OCI-LY1 (cell line): ENCODE results near the gene FAM234B.

Experiments
- H2AFZ ChIP-seq: fragments of 200-600 bp; sonication (generic), shearing (Covaris generic); 2 replicates; pipeline ENCODE4 v1.6.0; 2014; ENCODE audit warnings: antibody characterized with exemption, mild to moderate bottlenecking, low read length
- H3F3A ChIP-seq: fragments of 200-600 bp; sonication (generic), shearing (Covaris generic); 2 replicates; pipeline ENCODE4 v1.6.0; 2014; ENCODE audit warnings: mild to moderate bottlenecking, antibody characterized with exemption, low read length, moderate library complexity; ENCODE audit not compliant: insufficient read depth
- H3K27ac ChIP-seq: fragments of 200-600 bp; sonication (generic); 2 replicates; pipeline ENCODE4 v1.5.1; 2014; ENCODE audit warnings: low read length, mixed run types, mild to moderate bottlenecking, low read depth; ENCODE audit not compliant: poor library complexity, severe bottlenecking
- H3K27me3 ChIP-seq: fragments of 200-600 bp; sonication (generic); 2 replicates; pipeline ENCODE4 v1.6.0; 2014; ENCODE audit warnings: antibody characterized with exemption, mild to moderate bottlenecking, low read length, moderate library complexity; ENCODE audit not compliant: insufficient read depth
- H3K36me3 ChIP-seq: fragments of 200-600 bp; sonication (generic); 2 replicates; pipeline ENCODE4 v1.6.1; 2014; ENCODE audit warnings: mild to moderate bottlenecking, antibody characterized with exemption, low read length, moderate library complexity, mixed read lengths; ENCODE audit not compliant: insufficient read depth
- H3K4me1 ChIP-seq: fragments of 200-600 bp; sonication (generic); 2 replicates; pipeline ENCODE4 v1.5.1; 2014; ENCODE audit warnings: mild to moderate bottlenecking, low read length, moderate library complexity; ENCODE audit not compliant: insufficient read depth, severe bottlenecking
- H3K4me2 ChIP-seq: fragments of 200-600 bp; sonication (generic), shearing (Covaris generic); 2 replicates; pipeline ENCODE4 v1.6.1; 2014; ENCODE audit warnings: low read length
- H3K4me3 ChIP-seq: fragments of 200-600 bp; sonication (generic); 2 replicates; pipeline ENCODE4 v1.5.1; 2014; ENCODE audit warnings: low read length, low read depth, mild to moderate bottlenecking, mixed read lengths; ENCODE audit not compliant: poor library complexity, severe bottlenecking
- H3K79me2 ChIP-seq: fragments of 200-600 bp; shearing (Covaris generic); 2 replicates; pipeline ENCODE4 v1.6.1; 2016; ENCODE audit warnings: mixed run types, low read length, mixed read lengths; ENCODE audit not compliant: insufficient read depth
- H3K9ac ChIP-seq: fragments of 200-600 bp; sonication (generic), shearing (Covaris generic); 2 replicates; pipeline ENCODE4 v1.6.1; 2014; ENCODE audit warnings: mild to moderate bottlenecking, low read length, mixed read lengths
- H3K9me2 ChIP-seq: fragments of 200-600 bp; sonication (generic), shearing (Covaris generic); 2 replicates; pipeline ENCODE4 v1.6.1; 2014; ENCODE audit warnings: low read depth, mild to moderate bottlenecking, low read length, mixed read lengths
- H3K9me3 ChIP-seq: fragments of 200-600 bp; shearing (Covaris generic); 2 replicates; pipeline ENCODE4 v1.6.1; 2014; ENCODE audit warnings: low read length, mixed read lengths
- H4K20me1 ChIP-seq: fragments of 200-600 bp; sonication (generic), shearing (Covaris generic); 2 replicates; pipeline ENCODE4 v1.6.0; 2016; ENCODE audit warnings: mild to moderate bottlenecking, low read length; ENCODE audit not compliant: insufficient read depth
- EZH2 ChIP-seq: fragments of 200-600 bp; sonication (generic), shearing (Covaris generic); IDR thresholded peaks from 2 replicates; pipeline ENCODE4 v1.8.0; 2017; ENCODE audit warnings: borderline replicate concordance, mixed run types, mild to moderate bottlenecking, antibody characterized with exemption, low read length, moderate library complexity, mixed read lengths
- TF ChIP-seq, protein P1 (sequence below): fragments of 200-600 bp; sonication (generic), shearing (Covaris generic); IDR thresholded peaks from 2 replicates; pipeline ENCODE4 v1.5.1; 2017; ENCODE audit warnings: mild to moderate bottlenecking, antibody characterized with exemption, low read length, moderate library complexity, mixed read lengths

FAM234B gene

DNA sequence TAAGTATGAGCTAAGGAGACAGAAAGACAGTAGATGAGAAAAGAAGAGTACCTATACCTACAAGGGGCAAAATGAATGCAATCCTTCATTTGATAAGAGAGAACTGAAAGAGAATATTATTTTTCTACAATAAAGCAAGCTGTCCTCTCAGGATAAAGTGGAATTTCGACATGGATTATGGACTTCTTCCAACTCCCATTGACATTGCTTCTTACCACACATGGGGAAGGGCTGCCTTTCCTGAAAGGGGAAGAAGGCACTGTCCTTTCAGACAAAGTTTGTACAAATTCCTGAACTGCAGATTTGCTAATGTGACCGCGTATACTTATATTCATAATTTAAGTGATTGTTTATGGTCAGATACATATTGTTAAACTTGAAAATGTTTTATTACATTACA lies 39.8 kb upstream of the FAM234B start:
- no peaks in the 10 kb centered on the region for H3F3A ChIP-seq
- no peaks in the 10 kb centered on the region for H4K20me1 ChIP-seq
- H3K4me3 ChIP-seq, result no peak overlapping the region
- H3K9me2 ChIP-seq, result no peaks in the 10 kb centered on the region
- H3K27me3 ChIP-seq, result peaks cover 5% of the 10 kb centered on the region; the same call in 1 of the 2 replicates
- peaks cover 15% of the 10 kb centered on the region for H3K4me1 ChIP-seq
- H2AFZ ChIP-seq, result no peak overlapping the region
- no peak overlapping the region for H3K27ac ChIP-seq
- no peak overlapping the region for H3K4me2 ChIP-seq
- no peak for TF ChIP-seq EZH2
- TF ChIP-seq, protein P1, sequence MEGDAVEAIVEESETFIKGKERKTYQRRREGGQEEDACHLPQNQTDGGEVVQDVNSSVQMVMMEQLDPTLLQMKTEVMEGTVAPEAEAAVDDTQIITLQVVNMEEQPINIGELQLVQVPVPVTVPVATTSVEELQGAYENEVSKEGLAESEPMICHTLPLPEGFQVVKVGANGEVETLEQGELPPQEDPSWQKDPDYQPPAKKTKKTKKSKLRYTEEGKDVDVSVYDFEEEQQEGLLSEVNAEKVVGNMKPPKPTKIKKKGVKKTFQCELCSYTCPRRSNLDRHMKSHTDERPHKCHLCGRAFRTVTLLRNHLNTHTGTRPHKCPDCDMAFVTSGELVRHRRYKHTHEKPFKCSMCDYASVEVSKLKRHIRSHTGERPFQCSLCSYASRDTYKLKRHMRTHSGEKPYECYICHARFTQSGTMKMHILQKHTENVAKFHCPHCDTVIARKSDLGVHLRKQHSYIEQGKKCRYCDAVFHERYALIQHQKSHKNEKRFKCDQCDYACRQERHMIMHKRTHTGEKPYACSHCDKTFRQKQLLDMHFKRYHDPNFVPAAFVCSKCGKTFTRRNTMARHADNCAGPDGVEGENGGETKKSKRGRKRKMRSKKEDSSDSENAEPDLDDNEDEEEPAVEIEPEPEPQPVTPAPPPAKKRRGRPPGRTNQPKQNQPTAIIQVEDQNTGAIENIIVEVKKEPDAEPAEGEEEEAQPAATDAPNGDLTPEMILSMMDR, result no peak
- H3K79me2 ChIP-seq, result no peaks in the 10 kb centered on the region
- no peaks in the 10 kb centered on the region for H3K9me3 ChIP-seq
- no peak overlapping the region for H3K9ac ChIP-seq
- H3K36me3 ChIP-seq, result no peaks in the 10 kb centered on the region

DNA sequence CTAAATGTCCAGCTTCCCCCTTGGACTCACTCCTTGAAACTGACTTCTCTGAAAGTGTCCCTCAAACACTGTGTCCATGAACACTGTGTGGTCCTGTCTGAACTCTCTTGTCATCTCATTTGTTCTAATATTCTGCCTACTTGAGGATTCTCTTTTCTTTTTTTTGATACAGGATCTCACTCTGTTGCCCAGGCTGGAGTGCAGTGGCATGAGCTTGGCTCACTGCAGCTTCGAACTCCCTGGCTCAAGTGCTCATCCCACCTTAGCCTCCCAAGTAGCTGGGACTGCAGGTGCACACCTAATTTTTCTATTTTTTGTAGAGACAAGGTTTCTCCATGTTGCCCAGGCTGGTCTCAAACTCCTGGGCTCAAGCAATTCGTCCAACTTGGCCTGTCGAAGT lies 39.2 kb upstream of the FAM234B start:
- Histone ChIP-seq H3K9ac (no peak overlapping the region), H3F3A (no peaks in the 10 kb centered on the region), H3K4me3 (no peak overlapping the region), H3K9me2 (no peaks in the 10 kb centered on the region), H3K4me1 (peaks cover 10% of the 10 kb centered on the region), H3K9me3 (no peaks in the 10 kb centered on the region), H4K20me1 (no peaks in the 10 kb centered on the region), H2AFZ (no peak overlapping the region), H3K4me2 (no peak overlapping the region), H3K36me3 (no peaks in the 10 kb centered on the region), H3K27ac (no peak overlapping the region), H3K27me3 (no peaks in the 10 kb centered on the region), H3K79me2 (no peaks in the 10 kb centered on the region)
- TF ChIP-seq EZH2, result no peak

DNA sequence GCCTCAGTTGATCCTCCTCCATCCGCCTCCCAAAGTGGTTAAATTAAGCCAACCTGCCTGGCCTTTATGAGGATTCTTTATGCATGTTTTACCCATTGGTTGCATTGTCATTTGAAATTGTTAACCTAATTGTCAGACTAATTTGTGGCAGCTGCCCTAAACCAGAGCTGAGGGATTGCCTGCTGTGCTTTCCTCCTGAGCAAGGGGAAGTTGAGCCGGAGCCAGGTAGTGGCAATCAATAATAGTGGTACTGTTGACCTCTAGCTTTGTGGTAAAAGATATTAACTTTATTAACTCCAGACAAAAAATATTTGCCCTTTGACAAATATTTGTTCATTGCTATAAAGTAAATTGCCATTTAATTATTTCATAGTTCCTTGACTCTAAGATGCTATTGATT lies 38.5 kb upstream of the FAM234B start:
- Histone ChIP-seq H3K27ac (no peak overlapping the region), H2AFZ (no peak overlapping the region), H3K9me2 (no peaks in the 10 kb centered on the region), H3K36me3 (no peaks in the 10 kb centered on the region), H3K9ac (no peak overlapping the region), H4K20me1 (no peaks in the 10 kb centered on the region), H3K27me3 (no peaks in the 10 kb centered on the region), H3K4me1 (peaks cover 6% of the 10 kb centered on the region), H3K79me2 (no peaks in the 10 kb centered on the region), H3F3A (no peaks in the 10 kb centered on the region), H3K9me3 (no peaks in the 10 kb centered on the region), H3K4me2 (no peak overlapping the region), H3K4me3 (no peak overlapping the region)
- TF ChIP-seq EZH2, result no peak
- TF ChIP-seq, protein P1, result no peak

DNA sequence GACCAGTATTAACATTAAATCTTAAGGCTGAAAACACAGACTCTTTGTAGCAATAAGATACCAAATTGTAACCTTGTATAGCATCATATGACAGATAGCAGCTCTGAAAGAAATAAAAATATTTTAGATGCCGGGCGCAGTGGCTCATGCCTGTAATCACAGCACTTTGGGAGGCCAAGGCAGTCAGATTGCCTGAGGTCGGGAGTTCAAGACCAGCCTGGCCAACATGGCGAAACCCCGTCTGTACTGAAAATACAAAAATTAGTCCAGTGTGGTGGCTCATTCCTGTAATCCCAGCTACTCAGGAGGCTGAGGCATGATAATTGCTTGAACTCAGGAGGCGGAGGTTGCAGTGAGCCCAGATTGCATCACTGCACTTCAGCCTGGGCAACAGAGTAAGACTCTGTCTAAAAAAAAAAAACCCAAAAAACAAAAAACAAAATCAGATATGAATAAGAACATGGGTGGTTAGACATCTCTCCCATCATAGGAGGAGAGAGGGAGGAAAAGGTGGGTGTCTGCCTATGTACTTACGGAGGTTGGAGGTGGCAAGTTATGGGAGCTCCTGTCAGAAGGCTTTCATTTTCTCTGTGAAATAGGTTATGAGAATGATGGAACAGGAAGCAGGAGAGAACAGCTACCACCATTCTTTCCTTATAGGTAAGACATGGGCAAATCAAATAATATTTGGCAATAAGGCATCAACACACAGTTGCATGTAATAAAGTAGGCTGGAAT lies 36.5 kb upstream of the FAM234B start:
- no peaks in the 10 kb centered on the region for H3K79me2 ChIP-seq
- no peaks in the 10 kb centered on the region for H3F3A ChIP-seq
- H3K9me3 ChIP-seq, result no peaks in the 10 kb centered on the region
- H4K20me1 ChIP-seq, result no peaks in the 10 kb centered on the region
- H2AFZ ChIP-seq, result no peak overlapping the region
- no peak overlapping the region for H3K4me2 ChIP-seq
- no peaks in the 10 kb centered on the region for H3K27me3 ChIP-seq
- H3K27ac ChIP-seq, result no peak overlapping the region
- H3K9me2 ChIP-seq, result no peaks in the 10 kb centered on the region
- no peaks in the 10 kb centered on the region for H3K4me1 ChIP-seq
- H3K9ac ChIP-seq, result no peak overlapping the region
- no peak overlapping the region for H3K4me3 ChIP-seq
- TF ChIP-seq EZH2, result no peak
- TF ChIP-seq, protein P1, result no peak
- H3K36me3 ChIP-seq, result no peaks in the 10 kb centered on the region
